Stimulated activated CD4-positive, alpha-beta T cell treated with anti-CD3 and anti-CD28 coated beads, Interleukin-15, amount 100 ng/mL, for 48 hours (primary cell): ENCODE results near the gene CCNL2.
"Not testable (repeated sequence)": the region's sequence is repeated elsewhere in the genome, so short reads cannot be mapped to it uniquely, and the experiment has no call there.

ENCODE experiments used
- DNase-seq, 2 donors: peaks; one replicate each; pipeline ENCODE4 v3.0.0-alpha.2; 2020; ENCODE audit warnings: low read depth in 2 of 2

Gene CCNL2

GRCh38 chr1:1432274-1432950 is 33.3 kb upstream of the CCNL2 start:
- DNase-seq, result no peak

- DNase-seq, result no peak
These were observed 32.7 kb upstream of the CCNL2 start for GRCh38 chr1:1431845-1432273.

- no peak for DNase-seq
These were observed 32.1 kb upstream of the CCNL2 start for GRCh38 chr1:1430992-1431844.

- DNase-seq, result no peak
These were observed 31.2 kb upstream of the CCNL2 start for GRCh38 chr1:1430114-1430982.

- DNase-seq, result no peak
These were observed 30.5 kb upstream of the CCNL2 start for GRCh38 chr1:1429671-1430073.

GRCh38 chr1:1428967-1429366 is 29.8 kb upstream of the CCNL2 start:
- not testable (repeated sequence) for DNase-seq

GRCh38 chr1:1428174-1428573 is 29.0 kb upstream of the CCNL2 start:
- no peak for DNase-seq

GRCh38 chr1:1427820-1428148 is 28.6 kb upstream of the CCNL2 start:
- no peak for DNase-seq

- DNase-seq, result no peak
These were observed 28.1 kb upstream of the CCNL2 start for GRCh38 chr1:1427106-1427819.

- no peak for DNase-seq
These were observed 27.5 kb upstream of the CCNL2 start for GRCh38 chr1:1426496-1427105.

GRCh38 chr1:1425753-1426495 is 26.8 kb upstream of the CCNL2 start:
- no peak for DNase-seq

GRCh38 chr1:1425426-1425752 is 26.3 kb upstream of the CCNL2 start:
- DNase-seq, result no peak

- no peak for DNase-seq
These were observed 25.6 kb upstream of the CCNL2 start for GRCh38 chr1:1424707-1425106.

- DNase-seq, result no peak
These were observed 24.1 kb upstream of the CCNL2 start for GRCh38 chr1:1423245-1423597.

- DNase-seq, result no peak
These were observed 23.5 kb upstream of the CCNL2 start for GRCh38 chr1:1422465-1423244.

- DNase-seq, result no peak
These were observed 22.9 kb upstream of the CCNL2 start for GRCh38 chr1:1421907-1422464.

- DNase-seq, result no peak
These were observed 22.2 kb upstream of the CCNL2 start, which contains the start of gene ANKRD65 for GRCh38 chr1:1421147-1421906. Gene ANKRD65, minus strand, starts transcription at chr1:1421276. Its CDS starts 271 bp downstream, at chr1:1421005.

- DNase-seq, result no peak
These were observed 21.6 kb upstream of the CCNL2 start for GRCh38 chr1:1420654-1421141.
